ENCODE measurements around the gene WBP1.

- TF ChIP-seq CTCF (IDR thresholded peaks at IDR 0.05), result no peak
- TF ChIP-seq POLR2A (IDR thresholded peaks at IDR 0.05), result no peak
Observed at GRCh38 chr2:74448771-74449170, 9.5 kb upstream of the WBP1 start.

Data from Peyer's patch (tissue), 4 donors.